OCI-LY1 (cell line): Measurements from ENCODE around the gene GPR15.

Experiments
- H2AFZ ChIP-seq: fragments of 200-600 bp; sonication (generic), shearing (Covaris generic); 2 replicates; pipeline ENCODE4 v1.6.0; 2014; ENCODE audit warnings: antibody characterized with exemption, mild to moderate bottlenecking, low read length
- H3F3A ChIP-seq: fragments of 200-600 bp; sonication (generic), shearing (Covaris generic); 2 replicates; pipeline ENCODE4 v1.6.0; 2014; ENCODE audit warnings: mild to moderate bottlenecking, antibody characterized with exemption, low read length, moderate library complexity; ENCODE audit not compliant: insufficient read depth
- H3K27ac ChIP-seq: fragments of 200-600 bp; sonication (generic); 2 replicates; pipeline ENCODE4 v1.5.1; 2014; ENCODE audit warnings: low read length, mixed run types, mild to moderate bottlenecking, low read depth; ENCODE audit not compliant: poor library complexity, severe bottlenecking
- H3K27me3 ChIP-seq: fragments of 200-600 bp; sonication (generic); 2 replicates; pipeline ENCODE4 v1.6.0; 2014; ENCODE audit warnings: antibody characterized with exemption, mild to moderate bottlenecking, low read length, moderate library complexity; ENCODE audit not compliant: insufficient read depth
- H3K36me3 ChIP-seq: fragments of 200-600 bp; sonication (generic); 2 replicates; pipeline ENCODE4 v1.6.1; 2014; ENCODE audit warnings: mild to moderate bottlenecking, antibody characterized with exemption, low read length, moderate library complexity, mixed read lengths; ENCODE audit not compliant: insufficient read depth
- H3K4me1 ChIP-seq: fragments of 200-600 bp; sonication (generic); 2 replicates; pipeline ENCODE4 v1.5.1; 2014; ENCODE audit warnings: mild to moderate bottlenecking, low read length, moderate library complexity; ENCODE audit not compliant: insufficient read depth, severe bottlenecking
- H3K4me2 ChIP-seq: fragments of 200-600 bp; sonication (generic), shearing (Covaris generic); 2 replicates; pipeline ENCODE4 v1.6.1; 2014; ENCODE audit warnings: low read length
- H3K4me3 ChIP-seq: fragments of 200-600 bp; sonication (generic); 2 replicates; pipeline ENCODE4 v1.5.1; 2014; ENCODE audit warnings: low read length, low read depth, mild to moderate bottlenecking, mixed read lengths; ENCODE audit not compliant: poor library complexity, severe bottlenecking
- H3K79me2 ChIP-seq: fragments of 200-600 bp; shearing (Covaris generic); 2 replicates; pipeline ENCODE4 v1.6.1; 2016; ENCODE audit warnings: mixed run types, low read length, mixed read lengths; ENCODE audit not compliant: insufficient read depth
- H3K9ac ChIP-seq: fragments of 200-600 bp; sonication (generic), shearing (Covaris generic); 2 replicates; pipeline ENCODE4 v1.6.1; 2014; ENCODE audit warnings: mild to moderate bottlenecking, low read length, mixed read lengths
- H3K9me2 ChIP-seq: fragments of 200-600 bp; sonication (generic), shearing (Covaris generic); 2 replicates; pipeline ENCODE4 v1.6.1; 2014; ENCODE audit warnings: low read depth, mild to moderate bottlenecking, low read length, mixed read lengths
- H3K9me3 ChIP-seq: fragments of 200-600 bp; shearing (Covaris generic); 2 replicates; pipeline ENCODE4 v1.6.1; 2014; ENCODE audit warnings: low read length, mixed read lengths
- H4K20me1 ChIP-seq: fragments of 200-600 bp; sonication (generic), shearing (Covaris generic); 2 replicates; pipeline ENCODE4 v1.6.0; 2016; ENCODE audit warnings: mild to moderate bottlenecking, low read length; ENCODE audit not compliant: insufficient read depth
- CTCF ChIP-seq: fragments of 200-600 bp; sonication (generic), shearing (Covaris generic); IDR thresholded peaks from 2 replicates; pipeline ENCODE4 v1.5.1; 2017; ENCODE audit warnings: mild to moderate bottlenecking, antibody characterized with exemption, low read length, moderate library complexity, mixed read lengths
- EZH2 ChIP-seq: fragments of 200-600 bp; sonication (generic), shearing (Covaris generic); IDR thresholded peaks from 2 replicates; pipeline ENCODE4 v1.8.0; 2017; ENCODE audit warnings: borderline replicate concordance, mixed run types, mild to moderate bottlenecking, antibody characterized with exemption, low read length, moderate library complexity, mixed read lengths

GPR15 gene

GRCh38 chr3:98553021-98553563, 21.3 kb downstream of the GPR15 start:
- Histone ChIP-seq H3K36me3 (no peaks in the 10 kb centered on the region), H3K27me3 (no peaks in the 10 kb centered on the region), H4K20me1 (no peaks in the 10 kb centered on the region), H3K27ac (no peak overlapping the region), H3K9ac (no peak overlapping the region), H3K9me2 (no peaks in the 10 kb centered on the region), H3K4me2 (no peak overlapping the region), H3K4me1 (peaks cover 58% of the 10 kb centered on the region), H3K4me3 (no peak overlapping the region), H2AFZ (no peak overlapping the region), H3K79me2 (no peaks in the 10 kb centered on the region), H3F3A (no peaks in the 10 kb centered on the region), H3K9me3 (no peaks in the 10 kb centered on the region)
- no peak for TF ChIP-seq EZH2
- TF ChIP-seq CTCF: no peak

GRCh38 chr3:98553753-98554152, 22.0 kb downstream of the GPR15 start:
- no peaks in the 10 kb centered on the region for H3K36me3 ChIP-seq
- H3F3A ChIP-seq: no peaks in the 10 kb centered on the region
- H3K79me2 ChIP-seq: no peaks in the 10 kb centered on the region
- H3K9ac ChIP-seq: no peak overlapping the region
- peaks cover 53% of the 10 kb centered on the region for H3K4me1 ChIP-seq
- H3K27ac ChIP-seq: no peak overlapping the region
- TF ChIP-seq EZH2 (no peak), CTCF (no peak)
- H4K20me1 ChIP-seq: no peaks in the 10 kb centered on the region
- no peaks in the 10 kb centered on the region for H3K9me2 ChIP-seq
- no peaks in the 10 kb centered on the region for H3K27me3 ChIP-seq
- H3K9me3 ChIP-seq: no peaks in the 10 kb centered on the region
- no peak overlapping the region for H2AFZ ChIP-seq
- no peak overlapping the region for H3K4me3 ChIP-seq
- H3K4me2 ChIP-seq: no peak overlapping the region

GRCh38 chr3:98554580-98554979, 22.8 kb downstream of the GPR15 start:
- no peaks in the 10 kb centered on the region for H3K9me2 ChIP-seq
- no peaks in the 10 kb centered on the region for H3K79me2 ChIP-seq
- H3K36me3 ChIP-seq: no peaks in the 10 kb centered on the region
- H4K20me1 ChIP-seq: no peaks in the 10 kb centered on the region
- no peaks in the 10 kb centered on the region for H3K9me3 ChIP-seq
- H3K4me2 ChIP-seq: no peak overlapping the region
- no peaks in the 10 kb centered on the region for H3F3A ChIP-seq
- no peak overlapping the region for H3K4me3 ChIP-seq
- no peaks in the 10 kb centered on the region for H3K27me3 ChIP-seq
- H2AFZ ChIP-seq: no peak overlapping the region
- no peak for TF ChIP-seq EZH2
- no peak for TF ChIP-seq CTCF
- no peak overlapping the region for H3K9ac ChIP-seq
- H3K27ac ChIP-seq: no peak overlapping the region
- H3K4me1 ChIP-seq: peaks cover 44% of the 10 kb centered on the region
